Renal cortex interstitium (tissue), 11 donors: ENCODE measurements around the gene AIFM2. TPM values are rescaled to one million over a fixed set of nuclear protein-coding genes. Genes with fewer than 3 reads are reported as not detected.
"Not testable (repeated sequence)": the region's sequence is repeated elsewhere in the genome, so short reads cannot be mapped to it uniquely, and the experiment has no call there.

Experiments used
- DNase-seq, 11 donors: peaks; one replicate each; pipeline ENCODE4 v3.0.0-alpha.2; 2013; ENCODE audit warnings: low read depth in 9 of 11, low spot score in 4 of 11; ENCODE audit errors: extremely low read depth in 1 of 11
- polyA plus RNA-seq, 3 donors: library from polyadenylated mRNA; unstranded; fragments of 120-200 nt; gene quantifications; one replicate each; pipeline ENCODE4 v1.2.1, GENCODE V29; 2013; ENCODE audit not compliant: insufficient read length in 3 of 3

Gene AIFM2
- polyA plus RNA-seq, 3 donors = 5.1 to 7.2 (median 5.1) TPM

GRCh38 chr10:70106958-70107791, 25.4 kb downstream of the AIFM2 start:
- no peak for DNase-seq

GRCh38 chr10:70101668-70102067, 31.0 kb downstream of the AIFM2 start:
- DNase-seq = no peak

- DNase-seq = not testable (repeated sequence)
Measured at GRCh38 chr10:70101068-70101562, 31.5 kb downstream of the AIFM2 start.

GRCh38 chr10:70098271-70098670, 34.4 kb downstream of the AIFM2 start:
- no peak for DNase-seq

GRCh38 chr10:70097459-70097858, 35.2 kb downstream of the AIFM2 start:
- no peak for DNase-seq

- DNase-seq = no peak
Measured at GRCh38 chr10:70096705-70097420, 35.8 kb downstream of the AIFM2 start.

- DNase-seq = no peak
Measured at GRCh38 chr10:70096016-70096704, 36.5 kb downstream of the AIFM2 start.

- peak in 2 of 11 donors; percentile 11 to 20 for DNase-seq
Measured at GRCh38 chr10:70094250-70094649, 38.4 kb downstream of the AIFM2 start.

GRCh38 chr10:70093335-70093944, 39.2 kb downstream of the AIFM2 start:
- DNase-seq = no peak

- DNase-seq = no peak
Measured at GRCh38 chr10:70092389-70092718, 40.3 kb downstream of the AIFM2 start.

GRCh38 chr10:70090951-70091350, 41.7 kb downstream of the AIFM2 start:
- DNase-seq = peak in 3 of 11 donors; percentile 11 to 43 (median 26)

- no peak for DNase-seq
Measured at GRCh38 chr10:70090013-70090412, 42.6 kb downstream of the AIFM2 start.

- no peak for DNase-seq
Measured at GRCh38 chr10:70088308-70088698, 44.3 kb downstream of the AIFM2 start.

- DNase-seq = no peak
Measured at GRCh38 chr10:70087616-70088307, 44.9 kb downstream of the AIFM2 start.

- DNase-seq = no peak
Measured at GRCh38 chr10:70085975-70086613, 46.5 kb downstream of the AIFM2 start.

- no peak for DNase-seq
Measured at GRCh38 chr10:70084189-70084588, 48.4 kb downstream of the AIFM2 start.

GRCh38 chr10:70080789-70081188, 51.8 kb downstream of the AIFM2 start:
- not testable (repeated sequence) for DNase-seq

- no peak for DNase-seq
Measured at GRCh38 chr10:70078937-70079336, 53.7 kb downstream of the AIFM2 start.
